Stimulated activated CD4-positive, alpha-beta T cell treated with anti-CD3 and anti-CD28 coated beads, TNF-alpha, amount 100 ng/mL, for 24 hours (primary cell): ENCODE data around the gene PTPRM.
"Not testable (repeated sequence)": the region's sequence is repeated elsewhere in the genome, so short reads cannot be mapped to it uniquely, and the experiment has no call there.

Experiments used
- DNase-seq, 3 experiments: peaks; one replicate each; pipeline ENCODE4 v3.0.0-alpha.2; 2020; ENCODE audit warnings: low read depth in 3 of 3

The PTPRM gene

DNA sequence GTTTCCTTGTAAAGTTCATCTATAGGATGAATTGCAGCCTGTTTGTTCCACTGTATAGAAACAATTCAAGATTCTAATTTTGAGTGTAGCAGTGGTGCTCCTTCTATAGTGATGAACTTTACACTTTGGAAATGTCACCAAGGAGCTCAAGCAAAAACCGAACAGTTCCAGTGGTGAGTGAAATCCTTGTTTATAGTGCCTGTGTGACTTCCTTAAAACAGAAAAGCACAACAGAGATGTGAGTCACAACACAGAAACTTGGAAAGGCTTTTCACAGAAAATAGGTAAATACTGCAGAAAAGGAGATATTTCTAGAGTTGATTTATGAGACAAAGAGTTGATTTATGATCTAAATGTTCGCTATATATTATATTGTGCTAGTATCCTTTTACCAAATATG lies 482.0 kb downstream of the PTPRM start:
- DNase-seq, result no peak

DNA sequence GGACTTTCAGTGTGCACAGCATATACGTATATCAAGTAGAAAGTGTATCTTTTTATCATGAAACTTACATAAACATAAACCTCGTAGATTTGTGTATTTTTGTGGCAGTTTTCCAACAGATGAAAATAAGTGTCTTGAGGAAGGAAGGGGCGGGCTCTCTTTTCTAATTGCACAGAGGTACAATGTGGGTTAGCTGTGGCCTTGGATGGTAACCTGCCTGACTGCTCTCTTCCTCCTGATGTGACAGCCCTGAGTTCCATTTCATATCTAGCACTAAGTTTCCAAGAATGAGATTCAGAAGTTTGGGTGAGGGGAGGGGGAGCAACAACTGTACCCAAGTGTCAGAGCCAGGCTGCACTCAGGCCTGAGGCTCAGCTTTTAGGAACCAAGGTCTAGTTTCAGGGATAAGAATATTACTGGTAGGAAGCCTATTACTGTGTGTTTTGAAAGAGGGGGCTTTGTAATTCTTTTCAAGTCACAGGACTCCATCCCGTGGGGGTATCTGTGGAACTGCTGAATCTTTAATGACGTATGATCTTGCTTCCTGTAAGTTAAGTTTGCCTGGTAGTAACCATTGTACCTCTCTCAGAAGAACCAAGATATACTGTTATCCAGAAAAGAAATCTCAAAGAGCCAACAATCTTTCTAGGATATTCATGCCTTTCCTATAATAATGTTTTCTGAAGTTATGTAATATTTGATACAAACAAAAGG lies 483.7 kb downstream of the PTPRM start:
- DNase-seq, result no peak

DNA sequence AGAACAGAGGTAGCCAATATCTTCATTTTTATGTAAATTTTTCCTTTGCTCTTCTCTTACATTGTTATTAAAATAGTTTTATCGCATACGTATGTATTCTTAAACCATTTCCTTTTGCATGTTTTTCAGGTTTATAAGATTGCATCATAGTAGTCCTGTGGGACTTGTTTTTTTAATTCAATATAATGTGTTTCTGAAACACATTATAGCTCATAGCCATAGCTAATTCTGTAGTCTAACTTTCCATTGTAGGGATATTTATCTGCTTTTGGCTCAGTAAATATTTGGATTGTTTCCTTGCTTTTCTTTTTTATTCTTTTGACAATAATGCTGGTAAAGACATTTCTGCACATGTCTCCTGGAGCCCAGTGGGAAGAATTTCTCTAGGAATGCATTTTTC lies 484.3 kb downstream of the PTPRM start:
- no peak for DNase-seq

DNA sequence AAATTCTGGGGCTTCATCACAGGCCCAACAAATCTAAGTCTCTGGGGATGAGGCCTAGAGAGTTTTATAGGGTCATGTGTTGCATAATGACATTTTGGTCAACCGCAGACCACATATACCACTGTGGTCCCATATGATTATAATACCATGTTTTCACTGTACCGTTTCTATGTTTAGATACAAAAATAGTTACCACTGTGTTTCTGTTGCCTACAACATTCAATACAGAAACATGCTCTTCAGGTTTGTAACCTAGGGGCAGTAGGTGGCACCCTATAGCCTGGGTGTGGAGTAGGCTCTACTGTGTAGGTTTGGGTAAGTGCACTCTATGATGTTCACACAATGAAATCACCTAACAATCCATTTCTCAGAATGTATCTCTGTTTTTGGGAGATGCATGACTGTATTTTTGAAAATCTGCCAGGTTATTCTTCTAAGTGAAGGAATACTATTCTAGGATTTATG lies 485.2 kb downstream of the PTPRM start:
- no peak for DNase-seq

DNA sequence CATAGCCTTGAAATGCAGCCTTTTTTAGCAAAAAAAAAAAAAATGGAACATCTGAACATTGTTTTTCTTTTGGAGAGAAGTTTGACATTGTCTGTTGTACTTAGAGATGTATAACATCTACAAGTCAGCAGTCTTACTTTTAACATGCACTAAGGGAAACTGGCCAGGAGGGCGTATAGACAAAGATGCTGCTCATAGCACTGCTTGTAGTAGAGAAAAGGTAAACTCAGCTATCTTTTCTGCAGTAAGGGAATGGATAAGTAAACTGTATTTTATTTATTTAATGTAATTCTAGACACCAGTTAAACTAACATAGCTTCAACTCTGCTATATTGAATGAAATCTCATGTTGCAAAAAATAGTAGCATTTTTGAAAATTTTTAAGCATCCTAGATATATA lies 489.6 kb downstream of the PTPRM start:
- DNase-seq, result no peak

DNA sequence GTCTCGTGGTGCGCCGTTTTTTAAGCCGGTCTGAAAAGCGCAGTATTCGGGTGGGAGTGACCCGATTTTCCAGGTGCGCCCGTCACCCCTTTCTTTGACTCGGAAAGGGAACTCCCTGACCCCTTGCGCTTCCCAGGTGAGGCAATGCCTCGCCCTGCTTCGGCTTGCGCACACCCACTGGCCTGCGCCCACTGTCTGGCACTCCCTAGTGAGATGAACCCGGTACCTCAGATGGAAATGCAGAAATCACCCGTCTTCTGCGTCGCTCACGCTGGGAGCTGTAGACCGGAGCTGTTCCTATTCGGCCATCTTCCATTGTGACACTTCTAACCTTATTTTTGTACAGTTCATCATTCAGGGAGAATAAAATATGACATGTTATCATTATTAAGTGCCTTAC lies 496.0 kb downstream of the PTPRM start:
- DNase-seq, result not testable (repeated sequence)

DNA sequence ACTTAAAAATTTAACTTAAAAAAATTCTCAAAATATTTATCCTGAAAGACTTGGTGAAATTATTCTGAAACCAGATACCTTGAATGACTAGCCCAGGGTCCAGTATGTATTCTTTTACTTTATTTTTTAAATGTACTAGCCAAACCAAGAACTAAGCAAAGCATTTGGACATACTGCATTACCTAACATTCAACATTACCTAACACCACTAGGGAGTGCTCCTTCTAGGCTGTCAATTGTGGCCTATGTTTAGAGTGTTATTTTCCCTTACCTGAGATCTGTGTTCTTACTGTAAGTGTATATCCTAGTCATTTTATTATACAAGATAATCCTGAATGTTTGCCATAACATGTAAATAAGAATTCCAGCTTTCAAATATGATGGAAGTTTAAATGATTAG lies 496.6 kb downstream of the PTPRM start:
- no peak for DNase-seq

DNA sequence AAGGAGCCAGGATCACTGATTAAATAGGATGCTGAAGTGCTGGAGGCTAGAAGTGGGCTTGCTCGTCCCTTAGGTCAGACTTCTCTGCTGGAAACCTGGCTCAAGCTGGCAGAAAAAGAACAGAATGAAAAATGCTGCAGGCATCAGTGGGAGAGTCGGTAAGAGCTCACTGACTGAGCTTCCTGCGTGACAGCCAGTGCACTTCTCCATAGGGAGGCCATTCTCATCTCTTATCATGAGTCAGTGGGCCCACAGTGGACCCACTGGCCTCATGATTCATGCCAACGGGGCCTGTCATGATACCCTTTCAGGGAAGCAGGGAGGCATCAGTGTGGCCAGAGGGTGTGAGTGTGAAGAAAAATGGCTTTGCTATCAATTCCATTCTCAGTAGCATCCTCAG lies 498.2 kb downstream of the PTPRM start:
- no peak for DNase-seq

DNA sequence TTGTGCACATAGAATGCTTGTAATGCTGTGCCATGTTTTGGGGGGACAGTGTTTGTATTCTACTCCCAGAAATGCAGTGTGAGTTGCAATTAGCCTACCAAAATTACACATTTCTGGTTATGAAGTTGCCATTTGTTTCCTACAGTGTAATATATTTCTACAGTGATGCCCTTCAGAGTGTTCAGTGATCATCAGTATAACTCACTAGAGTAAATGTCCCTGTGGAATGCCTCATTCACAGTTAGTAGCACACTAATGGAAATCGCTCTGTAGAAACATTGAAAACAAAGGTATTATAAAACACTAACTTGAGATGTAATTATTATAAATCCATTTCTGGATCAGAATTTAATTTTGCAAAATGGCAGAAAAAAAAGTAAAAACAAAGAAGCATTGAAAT lies 498.7 kb downstream of the PTPRM start:
- DNase-seq, result no peak

DNA sequence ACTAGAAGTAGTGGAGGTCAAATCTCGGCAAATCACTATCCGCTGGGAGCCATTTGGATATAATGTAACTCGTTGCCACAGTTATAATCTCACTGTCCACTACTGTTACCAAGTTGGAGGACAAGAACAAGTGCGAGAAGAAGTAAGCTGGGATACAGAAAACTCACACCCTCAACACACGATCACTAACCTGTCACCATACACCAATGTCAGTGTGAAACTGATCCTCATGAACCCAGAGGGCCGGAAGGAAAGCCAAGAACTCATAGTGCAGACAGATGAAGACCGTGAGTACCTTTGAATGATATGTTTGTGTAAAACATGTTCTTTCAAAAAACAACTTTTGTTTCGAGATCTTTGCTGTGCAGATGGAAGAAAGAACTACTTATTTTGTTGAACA lies 502.6 kb downstream of the PTPRM start:
- no peak for DNase-seq

DNA sequence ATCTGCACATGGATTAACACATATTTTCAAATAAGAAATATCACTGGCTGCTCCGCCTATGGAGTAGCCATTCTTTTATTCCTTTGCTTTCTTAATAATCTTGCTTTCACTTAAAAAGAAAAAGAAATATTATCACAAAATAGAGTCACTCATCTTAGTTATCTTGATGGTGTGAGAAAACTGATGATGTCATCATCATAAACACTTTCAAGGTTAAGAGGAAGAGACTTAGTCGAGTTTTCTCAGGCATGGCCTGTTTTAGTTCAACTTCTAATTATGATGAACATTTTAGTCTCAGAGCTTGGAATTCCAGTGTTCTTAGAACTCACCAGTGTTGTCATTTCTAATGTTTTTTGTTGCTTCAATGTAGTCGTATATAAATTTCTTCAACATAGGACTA lies 506.1 kb downstream of the PTPRM start:
- no peak for DNase-seq

DNA sequence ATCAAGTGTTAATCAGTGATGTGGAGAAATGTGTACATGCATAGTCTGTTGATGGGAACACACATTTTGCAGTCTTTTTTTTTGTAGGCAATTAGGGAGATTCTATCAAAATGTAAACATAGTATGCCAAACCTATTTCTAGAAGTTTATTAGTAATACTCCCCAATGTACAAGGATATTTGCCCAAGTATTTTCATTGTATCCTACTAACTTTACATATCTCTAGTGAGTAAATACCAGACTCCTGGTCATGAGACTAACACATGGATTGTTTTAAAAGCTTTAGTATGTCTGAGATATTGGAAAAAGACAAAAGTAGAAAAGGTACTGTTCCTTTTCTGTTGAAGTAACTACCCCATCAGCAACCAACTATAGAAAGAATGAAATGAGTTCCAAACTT lies 513.0 kb downstream of the PTPRM start:
- DNase-seq, result no peak

DNA sequence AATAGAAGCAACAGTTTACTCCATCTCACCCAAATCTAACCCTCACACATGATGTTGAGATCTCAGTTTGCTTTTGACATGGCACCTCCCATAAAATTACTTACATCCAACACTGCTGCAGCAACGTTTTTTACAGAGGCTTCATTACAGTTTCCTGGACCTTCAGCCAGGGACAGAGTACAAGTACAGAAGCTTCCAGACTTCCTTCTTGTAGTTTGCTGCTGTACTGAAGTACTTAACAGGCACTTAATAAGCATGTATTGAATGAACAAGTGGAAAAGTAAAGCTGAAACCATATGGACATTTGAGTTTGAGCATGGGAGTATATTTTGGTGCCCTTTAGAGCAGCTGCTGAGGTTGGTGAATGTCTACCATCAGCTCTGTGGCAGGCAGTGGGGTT lies 514.2 kb downstream of the PTPRM start:
- no peak for DNase-seq

DNA sequence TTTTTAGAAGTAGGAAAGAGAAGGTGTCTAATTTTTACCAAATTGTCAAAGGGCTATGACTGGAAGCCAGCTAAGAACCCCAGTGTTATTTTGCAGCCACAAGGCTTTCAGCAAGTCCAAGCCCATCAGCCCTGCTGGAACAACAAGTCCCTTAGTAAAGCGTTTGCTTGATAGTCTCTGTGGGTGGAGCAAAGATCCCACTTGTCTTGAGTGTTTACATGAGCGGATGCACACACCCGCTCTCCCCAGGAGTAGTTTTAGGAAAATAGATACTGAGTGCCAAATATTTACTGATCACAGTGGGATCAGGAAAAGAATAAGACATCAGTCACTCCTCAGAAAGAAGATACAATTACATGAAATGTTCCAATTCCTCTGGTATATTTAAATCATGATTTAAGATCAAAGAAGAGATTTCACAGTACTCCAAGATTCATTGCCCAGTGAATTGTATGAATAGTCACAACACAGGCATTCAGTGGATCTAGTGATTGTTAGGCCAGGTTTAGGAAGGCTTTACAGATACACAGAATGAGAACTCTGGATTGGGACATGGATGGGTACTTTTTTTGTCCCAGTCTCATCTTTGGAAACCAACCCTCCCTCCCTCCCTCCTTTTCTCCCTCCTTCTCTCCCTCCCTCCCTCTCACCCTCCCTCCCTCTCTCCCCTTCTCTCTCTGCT lies 514.9 kb downstream of the PTPRM start:
- DNase-seq, result no peak

DNA sequence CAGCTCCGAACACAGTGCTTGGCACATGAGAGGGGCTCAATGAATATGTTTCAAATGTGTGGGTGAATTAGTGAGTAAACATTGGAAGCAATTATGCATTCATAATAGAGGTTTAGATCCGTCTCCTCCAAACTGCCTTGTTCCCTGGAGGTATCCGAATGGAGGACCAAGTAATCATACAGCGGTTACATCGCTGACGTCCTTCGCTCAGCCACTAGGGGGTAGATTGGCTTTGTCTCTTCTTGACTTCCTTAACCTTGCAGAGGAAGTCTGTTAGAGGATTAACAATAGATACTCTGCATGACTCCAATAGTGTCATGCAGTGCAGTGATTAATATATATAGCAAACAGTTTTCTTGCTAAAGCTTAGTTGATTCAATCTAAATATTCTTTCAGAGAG lies 517.0 kb downstream of the PTPRM start:
- no peak for DNase-seq

DNA sequence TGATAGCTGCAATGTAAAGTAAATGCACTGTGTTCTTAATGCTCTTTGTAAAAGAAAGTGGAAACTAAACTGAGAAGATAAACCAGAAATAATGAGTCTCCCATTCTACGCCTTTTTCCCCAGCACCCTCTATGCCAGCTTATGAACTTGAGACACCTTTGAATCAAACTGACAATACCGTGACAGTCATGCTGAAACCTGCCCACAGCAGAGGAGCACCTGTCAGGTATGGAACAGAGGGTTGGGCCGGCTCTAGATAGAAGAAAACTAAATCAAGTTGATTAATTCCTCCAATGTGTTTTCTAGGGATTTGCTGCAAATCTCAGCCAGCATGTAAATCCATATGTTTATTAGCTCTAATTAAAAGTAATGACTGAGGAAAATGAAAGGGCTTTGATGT lies 521.5 kb downstream of the PTPRM start:
- DNase-seq, result no peak

DNA sequence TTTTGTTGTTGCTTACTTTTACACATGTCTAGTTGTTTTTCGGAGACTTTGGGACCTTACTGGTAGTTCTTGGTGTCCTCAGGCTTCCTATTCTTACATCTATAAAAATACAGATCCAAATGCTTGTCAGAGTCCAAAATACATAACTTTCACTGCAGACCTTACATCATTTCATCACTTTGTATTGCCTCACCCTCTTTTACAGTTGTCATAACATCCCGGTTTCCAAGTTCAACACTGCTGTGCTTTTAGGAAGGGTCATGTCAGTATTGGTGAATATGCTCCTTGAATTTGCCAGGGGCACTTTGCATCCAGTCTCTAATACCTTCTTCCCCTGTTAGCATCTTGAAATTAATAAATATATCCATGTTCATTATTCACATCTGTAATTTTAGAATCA lies 523.9 kb downstream of the PTPRM start:
- no peak for DNase-seq

DNA sequence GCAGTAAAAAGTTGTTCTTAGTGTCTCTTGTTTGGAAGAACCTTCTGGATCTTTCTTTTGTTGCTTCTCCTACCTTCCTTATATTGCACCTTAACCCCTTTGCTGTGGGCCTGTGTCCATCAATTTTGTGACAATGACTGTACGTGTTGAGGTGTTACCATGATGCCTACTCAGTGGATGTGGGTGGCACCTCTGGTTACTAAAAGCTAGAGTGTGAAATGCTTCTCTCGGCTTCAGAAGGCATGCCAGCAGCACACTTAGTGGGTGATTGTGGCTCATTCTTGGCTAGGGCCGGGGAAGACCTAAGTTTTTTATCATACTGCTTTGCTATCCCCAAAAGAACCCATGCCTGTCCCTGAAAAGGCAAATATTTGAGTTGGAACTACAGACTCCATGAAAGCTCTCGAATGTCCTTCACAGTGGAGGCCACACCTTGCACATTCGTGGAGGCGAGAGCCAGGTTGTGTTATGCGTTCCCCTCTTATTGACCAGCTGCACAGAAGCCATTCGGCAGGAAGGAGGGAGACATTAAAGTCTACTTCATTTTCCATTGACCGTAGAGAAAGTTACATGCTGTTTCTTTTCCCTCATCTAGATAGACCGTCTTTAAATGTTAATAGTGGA lies 528.9 kb downstream of the PTPRM start:
- DNase-seq, result no peak

DNA sequence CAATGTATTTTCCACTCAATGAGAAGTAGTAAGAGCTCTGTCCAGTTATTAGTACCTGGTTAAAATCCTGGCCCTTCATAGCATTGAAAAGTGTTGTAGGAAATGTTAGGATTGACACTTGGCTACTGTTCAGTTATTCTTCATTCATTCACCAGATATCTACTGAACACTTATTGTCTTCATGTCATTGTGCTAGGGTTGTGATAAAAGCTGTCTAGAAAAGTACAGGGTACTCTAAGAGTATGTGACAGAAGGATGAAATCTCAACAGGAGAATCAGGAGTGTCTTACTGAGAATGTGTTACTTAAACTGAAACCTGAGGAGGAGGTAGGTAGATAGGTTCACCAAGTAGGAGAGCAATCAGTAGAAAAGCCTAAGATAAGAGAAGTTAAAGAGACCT lies 530.3 kb downstream of the PTPRM start:
- no peak for DNase-seq

DNA sequence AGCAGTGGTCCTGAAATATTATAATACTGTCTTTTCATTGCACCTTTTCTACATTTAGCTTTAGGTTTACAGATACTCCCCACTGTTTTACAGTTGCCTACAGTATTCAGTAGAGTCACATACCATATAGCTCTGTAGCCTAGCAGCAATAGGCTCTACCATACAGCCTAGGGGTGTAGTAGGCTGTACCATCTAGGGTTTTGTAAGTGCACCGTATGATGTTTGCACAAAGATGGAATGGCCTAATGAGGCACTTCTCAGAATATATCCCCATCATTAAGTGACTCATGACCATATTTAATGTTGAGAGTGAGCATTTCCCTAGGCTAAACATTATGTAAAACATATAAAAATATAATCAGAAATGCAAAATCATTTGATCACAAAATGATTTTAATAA lies 530.8 kb downstream of the PTPRM start:
- DNase-seq, result no peak

DNA sequence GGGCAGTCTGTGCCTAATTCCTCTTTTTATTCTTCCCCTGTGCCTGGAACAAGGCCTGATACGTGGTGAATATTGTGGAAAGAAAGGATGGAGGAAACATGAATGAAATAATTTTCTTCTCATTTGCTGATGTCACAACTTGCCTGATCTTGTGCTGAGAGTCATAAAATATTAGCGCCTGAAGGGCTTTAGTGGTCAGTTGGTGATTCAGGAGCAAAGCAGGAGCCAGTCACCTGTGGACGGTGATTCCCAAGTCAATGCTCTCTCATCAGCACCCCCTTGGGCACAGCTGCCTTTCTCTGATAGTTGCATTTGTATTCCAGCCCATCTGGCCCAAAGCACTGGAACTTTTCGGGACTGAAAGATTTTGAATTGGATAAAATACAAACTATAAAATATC lies 539.5 kb downstream of the PTPRM start:
- no peak for DNase-seq

DNA sequence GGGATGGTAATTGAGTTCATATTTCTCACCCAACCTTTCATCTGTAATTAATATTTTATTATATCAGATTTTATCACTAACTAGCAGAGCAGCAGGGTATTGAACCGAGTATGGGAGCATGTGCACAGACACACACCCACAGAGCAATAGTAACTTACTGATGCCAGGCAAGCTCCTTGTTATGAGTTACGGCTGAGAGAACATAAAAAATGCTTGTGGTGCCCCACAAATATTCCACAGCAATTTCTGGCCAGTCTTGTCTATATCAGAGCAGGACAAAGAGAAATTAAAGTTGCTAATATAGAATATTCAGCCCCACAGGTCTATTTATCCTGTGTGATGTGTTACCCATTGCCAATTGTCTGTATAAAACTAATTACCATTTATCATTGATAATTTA lies 540.3 kb downstream of the PTPRM start:
- no peak for DNase-seq

DNA sequence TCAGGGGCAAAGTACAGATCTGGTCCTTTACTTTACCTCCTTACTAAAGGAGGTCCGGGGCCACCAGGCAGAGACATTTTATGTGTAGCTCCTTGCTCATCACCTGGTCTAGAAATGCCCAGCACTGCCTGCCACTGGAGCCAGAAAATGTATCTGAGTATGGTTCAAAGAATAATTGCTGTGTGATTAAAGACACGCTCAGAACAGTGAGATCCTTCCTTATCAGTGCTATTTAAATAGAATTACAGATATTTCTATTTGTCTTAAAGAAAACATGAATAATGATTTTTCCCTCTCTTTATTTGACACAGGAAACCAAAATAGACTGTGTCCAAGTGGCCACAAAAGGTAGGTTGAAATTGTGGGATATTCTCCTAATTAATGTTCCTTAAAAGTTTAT lies 547.4 kb downstream of the PTPRM start:
- DNase-seq, result no peak
